Endothelial cell of umbilical vein (primary cell): ENCODE measurements around the gene PPP1R9A. TPM values are rescaled to one million over a fixed set of nuclear protein-coding genes. Genes with fewer than 3 reads are reported as not detected.

Source experiments
- BruUV-seq: library from RNA; stranded (reverse); fragments of 400-500 nt; replicated peaks from 2 replicates; lab custom pipeline; 2021; lab: Mats Ljungman, UMichigan
- CTCF ChIA-PET: fragments of 300-600, 350-600 bp; sonication (Branson Sonifier 250); formaldehyde crosslinking; loops from one replicate; lab custom pipeline; 2021; ENCODE audit warnings: antibody characterized with exemption, inconsistent platforms; lab: Charles Lee
- POLR2A ChIA-PET: fragments of 300-600, 350-600 bp; sonication (Branson Sonifier 250); formaldehyde crosslinking; loops from one replicate; lab custom pipeline; 2021; ENCODE audit warnings: antibody characterized with exemption, inconsistent platforms; lab: Charles Lee
- DNase-seq: peaks from one replicate; pipeline ENCODE4 v3.0.0-alpha.2; 2011; ENCODE audit warnings: low read depth, low spot score
- FAIRE-seq: peaks from 2 replicates; lab custom pipeline; 2011; peaks lifted over from hg19 to GRCh38; lab: Jason Lieb, UNC
- H2AFZ ChIP-seq: 2 replicates; pipeline ENCODE4 v1.6.0; 2012; ENCODE audit warnings: low read depth, low read length, control low read depth, inconsistent platforms
- H3K27ac ChIP-seq: 2 replicates; pipeline ENCODE4 v1.5.1; 2011; ENCODE audit warnings: low read depth, mild to moderate bottlenecking, control low read depth, low read length, moderate library complexity; ENCODE audit not compliant: insufficient read depth
- H3K27me3 ChIP-seq, 2 experiments: 2 replicates each; pipeline versions ENCODE4 v1.6.0 to v1.6.1; 2011; ENCODE audit warnings: low read length in 2 of 2, mixed read lengths in 1 of 2; ENCODE audit not compliant: control insufficient read depth in 2 of 2, insufficient read depth in 2 of 2
- H3K36me3 ChIP-seq, 2 experiments: 2 replicates in 1 of 2; 3 replicates in 1 of 2; pipeline ENCODE4 v1.5.1; 2011; ENCODE audit warnings: low read length in 2 of 2, mild to moderate bottlenecking in 1 of 2, moderate library complexity in 1 of 2; ENCODE audit not compliant: control insufficient read depth in 2 of 2, insufficient read depth in 2 of 2; ENCODE audit errors: extremely low read depth in 1 of 2
- H3K4me1 ChIP-seq: 3 replicates; pipeline ENCODE4 v1.5.1; 2011; ENCODE audit warnings: mild to moderate bottlenecking, low read length; ENCODE audit not compliant: control insufficient read depth, insufficient read depth; ENCODE audit errors: extremely low read depth
- H3K4me2 ChIP-seq: 2 replicates; pipeline ENCODE4 v1.6.1; 2011; ENCODE audit warnings: low read length, control low read depth, mixed read lengths; ENCODE audit not compliant: insufficient read depth
- H3K4me3 ChIP-seq, 3 experiments: fragments of 200-600 bp in 1 of 3; sonication (generic), shearing (Covaris generic) in 1 of 3; replicated peaks in 1 of 3; 2 replicates each; pipeline ENCODE4 v1.5.1; 2011 to 2016; ENCODE audit warnings: control low read depth in 3 of 3, low read length in 3 of 3, mild to moderate bottlenecking in 2 of 3, inconsistent platforms in 1 of 3, low read depth in 1 of 3, moderate library complexity in 1 of 3; ENCODE audit not compliant: insufficient read depth in 1 of 3
- H3K79me2 ChIP-seq: 2 replicates; pipeline ENCODE4 v1.6.0; 2012; ENCODE audit warnings: low read length, inconsistent platforms; ENCODE audit not compliant: control insufficient read depth, insufficient read depth
- H3K9ac ChIP-seq: replicated peaks from 2 replicates; pipeline ENCODE3; 2011; ENCODE audit warnings: low read length, control low read depth; ENCODE audit not compliant: insufficient read depth; ENCODE audit errors: extremely low read depth
- H3K9me1 ChIP-seq: replicated peaks from 3 replicates; pipeline ENCODE4 v1.6.0; 2011; ENCODE audit warnings: mild to moderate bottlenecking, low read length; ENCODE audit not compliant: control insufficient read depth, insufficient read depth; ENCODE audit errors: extremely low read depth
- H3K9me3 ChIP-seq: replicated peaks from 2 replicates; pipeline ENCODE4 v1.5.1; 2012; ENCODE audit warnings: low read length, inconsistent platforms; ENCODE audit not compliant: control insufficient read depth, insufficient read depth
- H4K20me1 ChIP-seq: replicated peaks from 2 replicates; pipeline ENCODE3; 2011; ENCODE audit warnings: mild to moderate bottlenecking, low read length; ENCODE audit not compliant: control insufficient read depth, insufficient read depth; ENCODE audit errors: extremely low read depth
- EZH2 ChIP-seq: IDR thresholded peaks from 2 replicates; pipeline ENCODE4 v1.6.1; 2012; ENCODE audit warnings: borderline replicate concordance, low read depth, mild to moderate bottlenecking, moderate library complexity, low read length, inconsistent platforms; ENCODE audit not compliant: severe bottlenecking
- FOS ChIP-seq: IDR thresholded peaks from 2 replicates; pipeline ENCODE4 v1.6.1; 2011; ENCODE audit warnings: mild to moderate bottlenecking, low read length, moderate library complexity, borderline replicate concordance; ENCODE audit not compliant: insufficient read depth
- GATA2 ChIP-seq: IDR thresholded peaks from 2 replicates; pipeline ENCODE4 v1.7.0; 2011; ENCODE audit warnings: low read depth, mild to moderate bottlenecking, moderate library complexity, mixed read lengths, low read length; ENCODE audit not compliant: insufficient read length, insufficient read depth
- JUN ChIP-seq: IDR thresholded peaks from 2 replicates; pipeline ENCODE4 v1.6.1; 2011; ENCODE audit warnings: borderline replicate concordance, low read depth; ENCODE audit not compliant: insufficient read length, insufficient read depth
- MYC ChIP-seq: IDR thresholded peaks from one replicate; pipeline ENCODE4 v1.6.1; 2011; ENCODE audit warnings: mild to moderate bottlenecking, low read depth, low read length
- POLR2AphosphoS5 ChIP-seq: IDR thresholded peaks from 2 replicates; pipeline ENCODE4 v1.6.1; 2012; ENCODE audit warnings: low read depth, mild to moderate bottlenecking, control low read depth, low read length, moderate library complexity; ENCODE audit not compliant: insufficient read depth
- dilution Hi-C: fragments of 300-500 bp; cut with MboI; formaldehyde crosslinking; loops from one replicate; pipeline ENCODE4 v1.15.0; 2019; ENCODE audit warnings: low sequenced_read_pairs; ENCODE audit not compliant: extremely low pct_ligation_motif_present
- intact Hi-C: fragments of 100-400 bp; cut with micrococcal nuclease; formaldehyde crosslinking; loops from one replicate; pipeline ENCODE4 v1.10.0; 2022
- polyA plus RNA-seq, 4 experiments: library from polyadenylated mRNA; depleted of rRNA in 3 of 4; stranded (reverse) in 3 of 4; unstranded in 1 of 4; fragments of >200 nt; gene quantifications; 2 replicates each; pipeline versions ENCODE4 v1.2.1 to v1.2.3, GENCODE V29; 2011 to 2012; ENCODE audit warnings: missing spikeins in 1 of 4
- total RNA-seq: library from RNA; stranded (reverse); gene quantifications from 2 replicates; pipeline ENCODE4 v1.2.3, GENCODE V29; 2021
- TF ChIP-seq, protein P1 (sequence below): IDR thresholded peaks from 2 replicates; pipeline ENCODE4 v1.6.1; 2011; ENCODE audit not compliant: insufficient read depth, insufficient read length
- TF ChIP-seq, protein P2 (sequence below), 2 donors: IDR thresholded peaks; 1 replicate in 1 of 2; 2 replicates in 1 of 2; pipeline ENCODE4 v1.5.1; 2011; ENCODE audit warnings: low read length in 2 of 2, mild to moderate bottlenecking in 2 of 2, moderate library complexity in 2 of 2, control low read depth in 1 of 2, inconsistent platforms in 1 of 2, low read depth in 1 of 2; ENCODE audit not compliant: insufficient read depth in 1 of 2; ENCODE audit errors: extremely low read depth in 1 of 2

Gene PPP1R9A
- total and polyA plus RNA-seq, 2 donors (not counting 3 experiments of a cell fraction or from before 2014, with no cell fraction given): 0.50 to 3.0 TPM

DNA sequence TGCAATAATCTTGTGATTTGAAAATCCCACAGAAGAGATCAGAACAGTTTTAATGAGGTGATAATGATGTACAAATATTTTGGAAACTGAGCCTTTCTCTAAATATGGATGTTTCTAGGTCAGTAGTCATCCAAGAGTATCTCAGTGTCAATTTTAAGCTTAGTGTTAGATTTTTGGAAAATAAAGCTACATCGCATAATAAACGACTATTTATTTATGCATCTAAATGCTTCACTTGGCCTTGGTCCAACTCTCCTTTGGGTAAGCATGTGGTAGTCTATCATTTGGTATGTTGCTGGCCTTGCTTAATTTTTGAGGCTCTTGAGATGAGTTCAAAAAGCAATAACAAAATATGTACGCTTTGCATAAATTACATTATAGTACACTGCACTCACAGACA is 5.4 kb upstream of the PPP1R9A start:
- TF ChIP-seq EZH2 (no peak), MYC (no peak), POLR2AphosphoS5 (no peak), FOS (no peak), JUN (no peak), GATA2 (no peak)
- TF ChIP-seq, protein P1, sequence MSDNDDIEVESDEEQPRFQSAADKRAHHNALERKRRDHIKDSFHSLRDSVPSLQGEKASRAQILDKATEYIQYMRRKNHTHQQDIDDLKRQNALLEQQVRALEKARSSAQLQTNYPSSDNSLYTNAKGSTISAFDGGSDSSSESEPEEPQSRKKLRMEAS: no peak
- TF ChIP-seq, protein P2, sequence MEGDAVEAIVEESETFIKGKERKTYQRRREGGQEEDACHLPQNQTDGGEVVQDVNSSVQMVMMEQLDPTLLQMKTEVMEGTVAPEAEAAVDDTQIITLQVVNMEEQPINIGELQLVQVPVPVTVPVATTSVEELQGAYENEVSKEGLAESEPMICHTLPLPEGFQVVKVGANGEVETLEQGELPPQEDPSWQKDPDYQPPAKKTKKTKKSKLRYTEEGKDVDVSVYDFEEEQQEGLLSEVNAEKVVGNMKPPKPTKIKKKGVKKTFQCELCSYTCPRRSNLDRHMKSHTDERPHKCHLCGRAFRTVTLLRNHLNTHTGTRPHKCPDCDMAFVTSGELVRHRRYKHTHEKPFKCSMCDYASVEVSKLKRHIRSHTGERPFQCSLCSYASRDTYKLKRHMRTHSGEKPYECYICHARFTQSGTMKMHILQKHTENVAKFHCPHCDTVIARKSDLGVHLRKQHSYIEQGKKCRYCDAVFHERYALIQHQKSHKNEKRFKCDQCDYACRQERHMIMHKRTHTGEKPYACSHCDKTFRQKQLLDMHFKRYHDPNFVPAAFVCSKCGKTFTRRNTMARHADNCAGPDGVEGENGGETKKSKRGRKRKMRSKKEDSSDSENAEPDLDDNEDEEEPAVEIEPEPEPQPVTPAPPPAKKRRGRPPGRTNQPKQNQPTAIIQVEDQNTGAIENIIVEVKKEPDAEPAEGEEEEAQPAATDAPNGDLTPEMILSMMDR (IDR thresholded peaks at IDR 0.05; ENCODE audit: extremely low read depth in 1 of 2, insufficient read depth in 1 of 2, low read depth in 1 of 2, low read length in 2 of 2): no peak
- Histone ChIP-seq H3K4me2 (no peak overlapping the region), H3K4me3 (no peak overlapping the region), H3K4me1 (no peaks in the 10 kb centered on the region), H3K9me3 (no peaks in the 10 kb centered on the region), H3K36me3 (no peaks in the 10 kb centered on the region), H2AFZ (no peak overlapping the region), H4K20me1 (no peaks in the 10 kb centered on the region), H3K27ac (no peak overlapping the region), H3K79me2 (no peaks in the 10 kb centered on the region), H3K27me3 (peaks cover 0 to 1% of the 10 kb centered on the region in 2 experiments), H3K9me1 (no peaks in the 10 kb centered on the region), H3K9ac (no peak overlapping the region)
- FAIRE-seq: no peak
- BruUV-seq: no TSS peak
- ChIA-PET CTCF (interaction anchor here (1.2 to 1.3 kb wide), 2 partner anchors 10 kb away, joined by 3 read pairs; no protein-coding TSS in a partner anchor), POLR2A (no interaction called here)
- intact Hi-C loops (loop anchor here (10.0 kb wide), 1 partner anchor 607 kb away; no protein-coding TSS in a partner anchor), dilution Hi-C loops (no loop called here)
- DNase-seq: no peak
